Endometrial microvascular endothelial cells (primary cell): Measurements from ENCODE around the gene TIGD4. TPM values are rescaled to one million over a fixed set of nuclear protein-coding genes. Genes with fewer than 3 reads are reported as not detected.

ENCODE experiments used
- in situ Hi-C: cut with HindIII; loops from 2 replicates; pipeline ENCODE4 v1.10.0; 2017; ENCODE audit warnings: low sequenced_read_pairs, low pct_unique_long_range_greater_than_20kb; ENCODE audit errors: inconsistent ontology term
- total RNA-seq: library from RNA; depleted of rRNA; stranded (reverse); fragments of >200 nt; gene quantifications from one replicate; pipeline ENCODE4 v1.2.3, GENCODE V29; 2015; ENCODE audit errors: inconsistent ontology term

TIGD4 gene
- total RNA-seq = not detected

GRCh38 chr4:152779513-152780266 lies at the start of gene TIGD4, which contains the start of gene ARFIP1:
TSS of gene TIGD4 (minus strand) at chr4:152779730. CDS start at chr4:152771004, 8,726 bp downstream.
TSS of gene ARFIP1 (plus strand) at chr4:152779954. CDS start at chr4:152829634, 49,680 bp downstream.
- in situ Hi-C loops = no loop called here

GRCh38 chr4:152828122-152828521 lies 48.6 kb upstream of the TIGD4 start:
- in situ Hi-C loops = no loop called here

- in situ Hi-C loops = no loop called here
Measured at GRCh38 chr4:152825336-152825735, 45.8 kb upstream of the TIGD4 start.

GRCh38 chr4:152824561-152824960 lies 45.0 kb upstream of the TIGD4 start:
- in situ Hi-C loops = no loop called here

GRCh38 chr4:152822323-152822722 lies 42.8 kb upstream of the TIGD4 start:
- in situ Hi-C loops = no loop called here

- in situ Hi-C loops = no loop called here
Measured at GRCh38 chr4:152820073-152820472, 40.5 kb upstream of the TIGD4 start.

GRCh38 chr4:152819026-152819645 lies 39.6 kb upstream of the TIGD4 start:
- in situ Hi-C loops = no loop called here

- in situ Hi-C loops = no loop called here
Measured at GRCh38 chr4:152817331-152817730, 37.8 kb upstream of the TIGD4 start.

- in situ Hi-C loops = no loop called here
Measured at GRCh38 chr4:152815078-152815477, 35.5 kb upstream of the TIGD4 start.

GRCh38 chr4:152810715-152811287 lies 31.3 kb upstream of the TIGD4 start:
- in situ Hi-C loops = no loop called here

GRCh38 chr4:152808670-152809069 lies 29.1 kb upstream of the TIGD4 start:
- in situ Hi-C loops = no loop called here

GRCh38 chr4:152807294-152807829 lies 27.8 kb upstream of the TIGD4 start:
- in situ Hi-C loops = no loop called here

GRCh38 chr4:152806501-152807125 lies 27.1 kb upstream of the TIGD4 start:
- in situ Hi-C loops = no loop called here

GRCh38 chr4:152805818-152806217 lies 26.3 kb upstream of the TIGD4 start:
- in situ Hi-C loops = no loop called here

- in situ Hi-C loops = no loop called here
Measured at GRCh38 chr4:152805071-152805650, 25.6 kb upstream of the TIGD4 start.

GRCh38 chr4:152803541-152803940 lies 24.0 kb upstream of the TIGD4 start:
- in situ Hi-C loops = no loop called here

GRCh38 chr4:152795891-152796290 lies 16.4 kb upstream of the TIGD4 start:
- in situ Hi-C loops = no loop called here

GRCh38 chr4:152786627-152787026 lies 7.1 kb upstream of the TIGD4 start:
- in situ Hi-C loops = no loop called here
